K562 (cell line): ENCODE results near the gene HBP1. TPM values are rescaled to one million over a fixed set of nuclear protein-coding genes. Genes with fewer than 3 reads are reported as not detected.
A peak's percentile ranks its signal among the peaks of the same experiment; 100 is the strongest.

Source experiments
- C11orf30 ChIP-seq: fragments of 450-650 bp; IDR thresholded peaks from 2 replicates; pipeline ENCODE4 v1.6.1; 2016; ENCODE audit warnings: low read depth, mild to moderate bottlenecking
- CBX8 ChIP-seq: fragments of 200-600 bp; sonication (generic); IDR thresholded peaks from 2 replicates; pipeline ENCODE4 v1.6.1; 2012; ENCODE audit warnings: borderline replicate concordance, mixed run types, low read depth, mild to moderate bottlenecking, moderate library complexity, mixed read lengths, low read length, control low read depth, inconsistent platforms; ENCODE audit not compliant: poor library complexity, severe bottlenecking; ENCODE audit errors: extremely low read depth
- DIDO1 ChIP-seq: fragments of 450-650 bp; IDR thresholded peaks from 2 replicates; pipeline ENCODE4 v1.6.1; 2016; ENCODE audit warnings: low read depth, missing biosample characterization, missing genetic modification characterization
- DNMT1 ChIP-seq: fragments of 450-650 bp; IDR thresholded peaks from 2 replicates; pipeline ENCODE4 v1.6.1; 2016; ENCODE audit warnings: antibody characterized with exemption, mild to moderate bottlenecking
- GTF2A2 ChIP-seq: IDR thresholded peaks from 2 replicates; pipeline ENCODE4 v1.6.1; 2016; ENCODE audit warnings: mild to moderate bottlenecking, missing genetic modification characterization, missing compliant biosample characterization
- JUNB ChIP-seq: fragments of 450-650 bp; formaldehyde crosslinking; conservative IDR thresholded peaks from 2 replicates; pipeline ENCODE4 v1.4.0; 2020; ENCODE audit warnings: mild to moderate bottlenecking
- KDM2B ChIP-seq: fragments of 250-450 bp; sonication (Bioruptor Pico); IDR thresholded peaks from 2 replicates; pipeline ENCODE4 v1.8.0; 2021; ENCODE audit warnings: mild to moderate bottlenecking, moderate library complexity
- MEF2D ChIP-seq: conservative IDR thresholded peaks from 2 replicates; pipeline ENCODE4 v1.6.1; 2016; ENCODE audit warnings: low read depth, missing genetic modification characterization, missing compliant biosample characterization
- MTA2 ChIP-seq: fragments of 450-650 bp; IDR thresholded peaks from 2 replicates; pipeline ENCODE4 v1.6.1; 2016; ENCODE audit warnings: low read depth
- NCOA1 ChIP-seq: fragments of 450-650 bp; IDR thresholded peaks from 2 replicates; pipeline ENCODE4 v1.6.1; 2016; ENCODE audit warnings: low read depth
- OTX1 ChIP-seq: fragments of 450-650 bp; formaldehyde crosslinking; IDR thresholded peaks from 2 replicates; pipeline ENCODE4 v1.4.0; 2022; ENCODE audit warnings: mild to moderate bottlenecking
- RAD21 ChIP-seq, 2 experiments: fragments of 250-450 bp in 1 of 2; fragments of 450-650 bp in 1 of 2; sonication (Bioruptor Pico) in 1 of 2; formaldehyde crosslinking in 1 of 2; IDR thresholded peaks in 1 of 2; conservative IDR thresholded peaks in 1 of 2; 2 replicates each; pipeline versions ENCODE4 v1.4.0 to v1.8.0; 2020 to 2022; ENCODE audit warnings: mild to moderate bottlenecking in 2 of 2, moderate library complexity in 1 of 2
- RBFOX2 ChIP-seq: fragments of 200-400 bp; formaldehyde crosslinking; IDR thresholded peaks from 2 replicates; pipeline ENCODE4 v1.6.1; 2017; ENCODE audit warnings: low read depth, mild to moderate bottlenecking, low read length, moderate library complexity
- ZNF263 ChIP-seq: sonication (generic); formaldehyde crosslinking; IDR thresholded peaks from 2 replicates; pipeline ENCODE4 v1.8.0; 2022; ENCODE audit warnings: mild to moderate bottlenecking, missing genetic modification reagents, borderline replicate concordance
- ZNF699 ChIP-seq: fragments of 250-450 bp; sonication (Bioruptor Pico); IDR thresholded peaks from 2 replicates; pipeline ENCODE4 v1.8.0; 2021; ENCODE audit warnings: mild to moderate bottlenecking, moderate library complexity; ENCODE audit not compliant: insufficient replicate concordance
- polyA plus RNA-seq, 8 experiments: library from polyadenylated mRNA; depleted of rRNA in 4 of 8; stranded (reverse) in 5 of 8; unstranded in 3 of 8; fragments of >200 nt; fragmentation: Nextera tagmentation in 2 of 8; fragmentation: Illumina TruSeq in 1 of 8; extraction: Ambion mirVana in 2 of 8; extraction: Trizol in 1 of 8; gene quantifications; 2 replicates each; pipeline versions ENCODE4 v1.2.1 to v1.2.3, GENCODE V29; 2011 to 2014; ENCODE audit warnings: inconsistent platforms in 1 of 8, missing spikeins in 1 of 8
- total RNA-seq, 7 experiments: library from RNA; depleted of rRNA in 6 of 7; stranded (reverse); fragments of >200 nt in 6 of 7; fragmentation: Illumina TruSeq in 2 of 7; extraction: Trizol in 2 of 7; gene quantifications; 2 replicates each; pipeline versions ENCODE4 v1.2.1 to v1.2.3, GENCODE V29; 2011 to 2021; ENCODE audit warnings: low replicate concordance in 1 of 7
- TF ChIP-seq, protein P1 (sequence below), 2 experiments: fragments of 450-650 bp; formaldehyde crosslinking in 1 of 2; IDR thresholded peaks; 2 replicates each; pipeline versions ENCODE4 v1.4.0 to v1.6.1; 2014 to 2020; ENCODE audit warnings: mild to moderate bottlenecking in 2 of 2, borderline replicate concordance in 1 of 2, low read depth in 1 of 2
- TF ChIP-seq, protein P2 (sequence below): fragments of 250-450 bp; sonication (Bioruptor Pico); IDR thresholded peaks from 2 replicates; pipeline ENCODE4 v1.4.0; 2020; ENCODE audit warnings: mild to moderate bottlenecking

Gene HBP1
- total and polyA plus RNA-seq, 9 of the 15 experiments (the other 6 are each of a cell fraction or from before 2014, with no cell fraction given), result 18.7 to 59.9 (median 27.0) TPM

DNA sequence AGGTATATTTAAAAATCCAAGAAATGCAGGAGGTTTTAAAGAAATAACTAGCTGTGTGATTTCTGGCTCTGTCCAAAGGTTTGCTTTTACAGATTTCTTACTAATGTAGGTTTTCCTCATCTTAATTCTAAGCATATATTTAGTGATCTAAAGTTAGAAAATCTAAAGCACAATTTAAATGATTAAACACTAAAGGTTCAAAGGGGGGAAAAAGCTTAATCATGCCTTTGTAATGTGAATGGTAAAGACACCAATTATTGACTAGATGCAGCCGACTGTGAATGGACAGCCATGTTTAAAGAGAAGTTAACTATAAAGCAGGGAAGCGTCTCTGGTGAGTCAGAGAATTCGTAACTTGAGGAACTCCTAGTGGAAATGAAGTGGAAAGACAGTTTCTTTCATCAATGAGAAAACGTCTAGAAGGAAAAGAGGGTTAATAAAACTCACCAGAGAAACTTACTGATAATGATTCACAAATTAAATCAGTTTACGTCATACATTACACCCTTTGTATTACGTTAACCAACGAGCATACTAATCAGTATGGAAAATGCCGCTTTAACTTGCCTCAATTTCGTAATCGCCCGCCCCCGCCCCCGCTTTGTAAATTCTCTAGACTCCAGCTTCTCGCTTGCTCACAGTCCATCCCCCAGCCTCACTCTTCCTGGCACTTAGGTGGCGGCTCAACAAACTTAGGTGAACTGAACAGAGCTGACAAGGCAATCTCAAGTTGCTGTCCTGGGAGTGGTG, 1.1 kb upstream of the HBP1 start (continued):
- TF ChIP-seq, protein P1, sequence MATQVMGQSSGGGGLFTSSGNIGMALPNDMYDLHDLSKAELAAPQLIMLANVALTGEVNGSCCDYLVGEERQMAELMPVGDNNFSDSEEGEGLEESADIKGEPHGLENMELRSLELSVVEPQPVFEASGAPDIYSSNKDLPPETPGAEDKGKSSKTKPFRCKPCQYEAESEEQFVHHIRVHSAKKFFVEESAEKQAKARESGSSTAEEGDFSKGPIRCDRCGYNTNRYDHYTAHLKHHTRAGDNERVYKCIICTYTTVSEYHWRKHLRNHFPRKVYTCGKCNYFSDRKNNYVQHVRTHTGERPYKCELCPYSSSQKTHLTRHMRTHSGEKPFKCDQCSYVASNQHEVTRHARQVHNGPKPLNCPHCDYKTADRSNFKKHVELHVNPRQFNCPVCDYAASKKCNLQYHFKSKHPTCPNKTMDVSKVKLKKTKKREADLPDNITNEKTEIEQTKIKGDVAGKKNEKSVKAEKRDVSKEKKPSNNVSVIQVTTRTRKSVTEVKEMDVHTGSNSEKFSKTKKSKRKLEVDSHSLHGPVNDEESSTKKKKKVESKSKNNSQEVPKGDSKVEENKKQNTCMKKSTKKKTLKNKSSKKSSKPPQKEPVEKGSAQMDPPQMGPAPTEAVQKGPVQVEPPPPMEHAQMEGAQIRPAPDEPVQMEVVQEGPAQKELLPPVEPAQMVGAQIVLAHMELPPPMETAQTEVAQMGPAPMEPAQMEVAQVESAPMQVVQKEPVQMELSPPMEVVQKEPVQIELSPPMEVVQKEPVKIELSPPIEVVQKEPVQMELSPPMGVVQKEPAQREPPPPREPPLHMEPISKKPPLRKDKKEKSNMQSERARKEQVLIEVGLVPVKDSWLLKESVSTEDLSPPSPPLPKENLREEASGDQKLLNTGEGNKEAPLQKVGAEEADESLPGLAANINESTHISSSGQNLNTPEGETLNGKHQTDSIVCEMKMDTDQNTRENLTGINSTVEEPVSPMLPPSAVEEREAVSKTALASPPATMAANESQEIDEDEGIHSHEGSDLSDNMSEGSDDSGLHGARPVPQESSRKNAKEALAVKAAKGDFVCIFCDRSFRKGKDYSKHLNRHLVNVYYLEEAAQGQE (IDR thresholded peaks at IDR 0.05; ENCODE audit: borderline replicate concordance), result peak; percentile 43; the same call in 1 of the 2 replicates
- TF ChIP-seq, protein P1 (CRISPR knock-in tag; IDR thresholded peaks at IDR 0.05; ENCODE audit: low read depth), result no peak
- TF ChIP-seq GTF2A2 (tag) (0 out of 2 replicates have a peak, but pooled peaks have one; percentile 61), DIDO1 (tag) (no peak), KDM2B (CRISPR knock-in tag) (no peak), ZNF699 (CRISPR knock-in tag) (no peak), MTA2 (peak; percentile 5; the same call in 1 of the 2 replicates), OTX1 (CRISPR knock-in tag) (0 out of 2 replicates have a peak, but pooled peaks have one; percentile 56), RBFOX2 (peak; percentile 57), DNMT1 (peak; percentile 32; the same call in 1 of the 2 replicates), CBX8 (no peak), RAD21 (CRISPR knock-in tag; conservative IDR thresholded peaks at IDR 0.05 in 1 of 2, IDR thresholded peaks at IDR 0.05 in 1 of 2) (peak; percentile 52 to 69; a peak in 3 of 4 replicates), C11orf30 (peak; percentile 46; the same call in 1 of the 2 replicates), JUNB (peak; percentile 54; the same call in 1 of the 2 replicates), ZNF263 (CRISPR knock-in tag) (no peak), MEF2D (0 out of 2 replicates have a peak, but pooled peaks have one; percentile 7), NCOA1 (peak; percentile 73; the same call in 1 of the 2 replicates)
- TF ChIP-seq, protein P2, sequence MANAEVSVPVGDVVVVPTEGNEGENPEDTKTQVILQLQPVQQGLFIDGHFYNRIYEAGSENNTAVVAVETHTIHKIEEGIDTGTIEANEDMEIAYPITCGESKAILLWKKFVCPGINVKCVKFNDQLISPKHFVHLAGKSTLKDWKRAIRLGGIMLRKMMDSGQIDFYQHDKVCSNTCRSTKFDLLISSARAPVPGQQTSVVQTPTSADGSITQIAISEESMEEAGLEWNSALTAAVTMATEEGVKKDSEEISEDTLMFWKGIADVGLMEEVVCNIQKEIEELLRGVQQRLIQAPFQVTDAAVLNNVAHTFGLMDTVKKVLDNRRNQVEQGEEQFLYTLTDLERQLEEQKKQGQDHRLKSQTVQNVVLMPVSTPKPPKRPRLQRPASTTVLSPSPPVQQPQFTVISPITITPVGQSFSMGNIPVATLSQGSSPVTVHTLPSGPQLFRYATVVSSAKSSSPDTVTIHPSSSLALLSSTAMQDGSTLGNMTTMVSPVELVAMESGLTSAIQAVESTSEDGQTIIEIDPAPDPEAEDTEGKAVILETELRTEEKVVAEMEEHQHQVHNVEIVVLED (CRISPR knock-in tag), result 0 out of 2 replicates have a peak, but pooled peaks have one; percentile 19
